Suppressor macrophage treated with lipopolysaccharide for 1 hour (primary cell): Measurements from ENCODE around the gene FARS2.
"Not testable (repeated sequence)": the region's sequence is repeated elsewhere in the genome, so short reads cannot be mapped to it uniquely, and the experiment has no call there.

Experiments
- DNase-seq, 3 donors: peaks; one replicate each; pipeline ENCODE4 v3.0.0-alpha.2; 2020 to 2022

FARS2 gene

DNA sequence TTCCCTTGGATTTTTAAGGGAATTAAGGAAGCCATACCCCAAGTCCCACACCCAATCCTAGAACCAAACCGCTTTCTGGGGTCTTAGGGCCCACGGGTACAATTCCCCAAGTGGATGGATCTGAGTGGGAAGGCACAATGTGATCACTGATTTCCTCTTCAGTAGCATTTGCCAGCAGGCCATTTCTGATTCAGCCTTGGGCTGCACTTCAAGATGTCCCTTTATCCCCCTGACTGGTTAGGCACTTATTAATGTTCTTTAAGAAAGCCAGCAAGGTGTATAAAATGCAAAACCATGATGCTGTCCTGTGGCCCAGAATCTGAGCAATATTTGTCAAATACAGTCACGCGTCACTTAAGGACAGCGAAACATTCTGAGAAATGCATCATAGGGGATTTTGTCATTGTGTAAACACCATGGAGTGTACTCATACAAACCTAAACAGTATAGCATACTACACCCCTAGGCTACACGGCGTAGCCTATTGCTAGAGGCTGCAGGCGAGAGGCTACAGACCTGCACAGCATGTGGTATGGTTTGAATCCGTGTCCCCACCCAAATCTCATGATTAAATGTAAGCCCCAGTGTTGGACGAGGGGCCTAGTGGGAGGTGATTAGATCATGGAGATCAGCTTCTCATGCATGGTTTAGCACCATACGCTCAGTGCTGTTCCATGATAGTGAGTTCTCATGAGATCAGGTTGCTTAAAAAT is 511.3 kb downstream of the FARS2 start:
- no peak for DNase-seq

DNA sequence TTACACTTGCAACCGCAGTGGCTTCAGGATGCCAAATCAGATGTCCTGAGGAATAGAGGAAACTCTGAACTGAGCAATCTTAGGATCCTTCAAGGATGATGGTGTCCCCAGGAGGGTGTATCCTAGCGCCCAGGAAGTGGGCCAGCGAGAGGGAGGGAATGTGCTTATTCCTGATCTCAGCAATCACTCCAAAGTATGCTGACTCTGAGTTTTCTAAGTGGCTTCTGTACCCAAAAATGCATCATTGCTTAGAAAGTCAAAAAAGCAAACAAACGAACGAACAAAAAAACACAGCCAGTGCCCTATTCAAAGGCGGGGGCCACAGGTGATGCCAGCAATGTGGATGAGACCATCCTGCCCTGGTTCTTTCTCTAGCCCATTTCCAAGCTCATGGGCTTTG is 514.8 kb downstream of the FARS2 start:
- DNase-seq, result no peak

DNA sequence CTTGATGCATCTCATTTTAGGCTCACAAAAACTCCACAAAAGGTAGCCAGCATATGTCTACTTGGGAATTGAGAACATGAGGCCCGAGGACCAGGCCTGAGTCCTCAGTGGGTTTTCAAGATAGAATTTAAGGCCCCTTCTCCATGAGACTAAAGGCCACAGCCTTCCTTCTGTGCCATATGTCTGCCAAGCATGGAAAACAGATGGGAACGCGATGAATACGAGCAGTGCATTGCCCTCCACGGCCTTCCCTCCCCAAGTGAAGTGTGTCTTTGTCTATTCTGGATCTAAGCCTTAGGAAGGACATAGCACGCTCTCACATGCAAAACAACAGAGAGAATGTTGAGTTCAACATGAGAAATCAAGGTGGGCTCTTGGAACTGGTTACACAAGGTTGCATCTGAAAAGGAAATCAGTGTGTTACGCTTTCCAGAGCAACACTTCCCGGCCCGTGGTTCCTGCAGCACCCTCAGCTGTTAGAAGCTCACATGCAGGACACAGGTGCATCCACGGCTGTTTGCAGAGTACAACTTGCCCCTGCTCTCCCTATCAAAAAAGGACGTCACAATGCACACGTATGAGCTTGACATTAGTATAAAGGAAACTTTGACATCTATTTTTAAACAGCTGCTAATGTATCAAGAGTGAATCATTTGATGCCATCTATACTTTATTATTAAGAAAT is 515.5 kb downstream of the FARS2 start:
- no peak for DNase-seq

DNA sequence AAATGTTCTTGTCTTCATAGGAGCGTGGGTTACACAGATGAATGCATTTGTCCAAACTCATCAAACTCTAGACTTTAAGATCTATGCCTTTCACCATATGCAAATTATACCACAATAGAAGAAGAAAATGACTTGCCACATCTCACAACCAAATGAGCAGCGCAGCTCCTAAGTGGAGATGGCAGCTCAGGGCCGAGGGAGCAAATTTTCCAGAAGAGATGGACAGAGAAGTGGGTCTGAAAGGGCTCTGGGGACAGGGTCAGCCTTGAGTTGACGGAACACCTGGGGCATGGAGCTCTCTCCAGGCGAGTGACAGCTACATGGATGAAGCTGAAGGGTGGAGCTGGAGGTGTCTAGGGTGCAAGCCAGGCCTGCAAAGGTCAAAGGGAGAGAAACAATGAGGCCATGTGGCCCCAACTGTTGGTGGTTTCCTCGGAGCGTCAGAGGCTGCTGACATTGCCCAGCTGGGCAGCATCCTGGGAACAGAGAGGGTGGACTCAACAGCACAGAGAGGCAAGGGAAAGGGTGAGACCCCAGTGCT is 517.1 kb downstream of the FARS2 start:
- no peak for DNase-seq

DNA sequence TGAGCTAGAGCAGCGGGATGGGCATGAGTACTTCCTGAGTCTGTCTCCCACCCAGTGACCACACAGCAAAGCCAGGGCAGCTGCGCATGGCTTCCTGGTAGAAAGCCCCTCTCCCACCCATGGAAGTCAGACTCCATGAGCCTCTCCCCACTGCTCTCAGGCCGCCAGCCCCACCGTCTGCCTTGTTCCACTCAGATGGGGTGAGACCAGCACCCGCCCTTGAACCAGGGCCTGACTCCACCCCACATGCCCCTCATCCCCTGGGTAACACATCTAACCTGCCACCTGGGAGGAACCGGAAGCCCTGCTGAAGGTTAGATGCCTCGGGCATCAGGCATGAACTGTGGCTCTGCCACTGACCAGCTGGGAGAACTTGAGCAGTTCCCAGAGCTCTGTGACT is 517.6 kb downstream of the FARS2 start:
- no peak for DNase-seq

DNA sequence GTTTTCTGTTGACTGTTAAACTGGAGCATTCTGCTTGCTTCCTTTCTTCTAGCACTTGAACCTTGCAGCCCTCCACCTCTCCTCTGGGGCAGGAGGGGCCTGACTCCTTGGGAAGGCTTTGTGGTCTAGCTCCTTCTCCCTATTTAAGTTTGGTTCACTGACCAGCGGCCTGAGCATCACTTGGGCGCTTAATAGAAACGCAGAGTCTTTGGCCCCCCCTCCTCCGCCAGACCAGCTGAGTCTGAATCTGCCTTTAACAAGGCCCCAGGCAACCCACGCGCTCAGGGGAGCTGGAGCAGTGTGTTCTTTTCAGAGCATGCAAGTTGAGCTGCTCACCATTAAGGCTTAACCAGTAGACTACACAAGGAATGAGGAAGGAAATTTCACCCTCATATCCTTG is 519.7 kb downstream of the FARS2 start:
- DNase-seq, result no peak

DNA sequence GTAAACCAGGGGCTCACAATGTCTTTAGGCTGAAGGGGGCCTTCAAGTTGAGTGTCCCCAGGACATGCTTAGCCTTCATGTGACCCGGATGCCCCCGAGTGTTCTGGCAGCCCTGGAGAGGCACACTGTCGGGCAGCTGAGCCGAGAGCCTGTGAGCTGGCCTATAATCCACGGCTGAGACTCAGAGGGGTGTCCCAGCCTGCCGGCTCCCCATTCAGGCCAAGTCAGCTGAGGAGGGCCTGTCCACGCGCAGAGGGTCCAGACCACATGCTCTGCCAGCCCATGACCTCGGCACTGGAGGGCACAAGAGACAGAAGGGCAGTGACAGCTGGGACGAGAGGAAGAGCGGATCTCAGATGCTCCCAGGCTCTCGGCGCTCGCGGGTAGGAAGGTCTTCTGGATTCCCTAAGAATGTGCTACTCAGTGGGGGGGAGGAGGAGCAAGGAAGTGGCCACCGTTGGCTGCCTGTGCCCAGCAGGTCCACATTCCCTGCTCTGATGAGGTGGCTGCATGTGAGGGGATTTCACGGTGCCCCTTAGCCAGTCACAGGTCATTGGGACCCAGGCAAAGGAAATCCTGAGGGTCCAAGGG is 520.7 kb downstream of the FARS2 start:
- DNase-seq, result no peak

DNA sequence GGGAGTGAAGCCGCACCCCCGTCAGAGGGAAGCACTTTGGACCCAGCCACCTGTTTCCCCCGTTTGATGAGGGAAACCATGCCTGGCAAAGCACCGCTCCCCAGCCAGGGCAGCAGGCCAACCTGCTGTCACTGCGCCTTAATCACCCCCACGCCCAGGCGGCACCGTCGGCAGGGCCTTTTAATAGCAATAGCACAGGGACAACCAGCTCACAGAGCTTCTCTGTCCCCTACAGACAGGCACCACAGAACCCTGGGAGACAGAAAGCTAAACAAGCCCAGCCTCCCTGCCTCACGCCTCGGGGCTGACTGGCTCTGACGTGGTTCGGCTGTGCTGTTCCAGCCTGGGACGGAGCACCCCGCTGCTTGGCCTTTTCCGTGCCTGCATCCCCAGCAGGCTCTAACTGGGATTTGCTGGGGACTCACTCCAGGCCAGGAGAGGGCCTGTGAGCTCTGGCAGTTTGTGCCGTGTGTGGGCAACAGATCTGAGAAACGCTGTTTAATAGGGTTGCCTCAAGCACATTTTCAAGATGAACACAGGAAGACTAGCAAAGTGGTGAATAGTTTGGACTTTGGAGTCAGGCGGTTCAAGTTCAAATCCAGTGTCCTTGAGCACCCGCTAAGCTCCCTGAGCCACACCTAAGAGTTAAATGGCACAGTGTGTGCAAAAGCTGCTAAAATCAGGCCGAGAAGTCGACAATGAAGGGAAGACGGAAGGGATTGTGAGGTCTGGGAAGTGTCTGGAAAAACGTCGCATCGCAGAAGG is 521.7 kb downstream of the FARS2 start:
- DNase-seq, result no peak

DNA sequence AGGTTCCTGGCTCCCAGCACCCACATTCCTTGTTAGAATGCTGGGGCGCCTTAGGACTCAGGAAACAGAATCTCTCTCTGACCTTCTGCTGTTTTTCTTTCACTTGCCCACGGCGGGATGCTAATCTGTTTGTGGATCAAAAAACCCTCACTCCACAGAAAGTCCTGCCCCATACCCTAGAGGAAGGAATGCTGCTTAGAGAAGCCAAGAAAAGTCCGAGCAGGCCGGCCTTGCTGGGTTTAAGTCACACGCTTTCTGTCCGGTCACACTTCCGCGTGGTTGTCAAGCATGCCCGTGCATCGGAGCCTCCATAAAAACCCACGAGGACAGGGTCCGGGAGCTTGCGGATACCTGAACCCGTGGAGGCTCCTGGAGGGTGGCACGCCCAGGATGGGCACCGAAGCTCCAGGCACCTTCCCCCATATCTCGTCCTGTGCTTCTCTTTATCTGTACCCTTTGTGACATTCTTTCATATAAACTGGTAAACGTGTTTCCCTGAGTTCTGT is 522.3 kb downstream of the FARS2 start:
- no peak for DNase-seq

DNA sequence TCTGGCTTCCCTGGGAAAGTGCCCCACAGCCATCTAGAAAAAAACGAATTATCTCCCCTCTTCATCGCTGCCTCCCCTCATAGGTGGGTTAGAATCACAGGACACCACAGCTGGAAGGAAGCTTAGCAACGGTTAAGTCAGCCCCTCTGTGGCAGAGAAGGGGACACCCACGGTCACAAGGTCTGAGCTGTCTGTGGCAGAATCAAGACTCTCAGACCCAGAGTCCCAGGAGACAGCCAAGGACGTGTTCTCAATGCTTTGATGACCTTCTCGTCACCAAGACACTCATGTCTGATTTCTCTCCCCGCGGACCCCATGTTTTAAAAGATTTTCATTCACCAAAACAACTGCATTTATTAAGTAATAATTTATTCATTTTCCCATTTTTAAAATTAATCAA is 523.9 kb downstream of the FARS2 start:
- no peak for DNase-seq

DNA sequence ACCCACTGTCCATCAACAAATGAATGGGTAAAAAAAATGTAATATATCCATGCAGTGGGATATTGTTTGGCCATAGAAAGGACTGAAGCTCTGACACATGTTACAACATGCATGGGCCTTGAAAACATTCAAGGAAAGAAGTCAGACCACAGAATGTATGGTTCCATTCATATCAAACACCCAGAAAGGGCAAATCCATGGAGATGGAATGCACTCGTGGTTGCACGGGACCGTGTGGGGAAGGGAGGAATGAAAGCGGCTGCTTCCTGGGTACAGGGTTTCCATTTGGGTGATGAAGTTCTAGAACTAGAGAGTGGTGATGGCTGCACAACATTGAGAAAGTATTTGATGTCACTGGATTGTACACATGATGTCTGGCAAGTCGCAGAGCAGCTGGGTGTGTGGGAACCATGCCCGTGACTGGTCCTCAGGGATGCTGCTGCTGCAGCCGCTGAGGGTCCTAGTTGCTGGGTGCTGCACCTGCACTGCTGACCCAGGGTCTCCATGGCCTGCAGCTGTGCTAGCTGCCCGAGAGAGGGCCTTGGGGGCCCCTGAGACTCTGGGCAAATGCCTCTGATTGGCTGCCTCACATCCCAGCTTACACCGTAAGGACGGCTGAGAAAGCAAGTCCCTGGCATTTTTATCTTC is 525.1 kb downstream of the FARS2 start:
- no peak for DNase-seq

DNA sequence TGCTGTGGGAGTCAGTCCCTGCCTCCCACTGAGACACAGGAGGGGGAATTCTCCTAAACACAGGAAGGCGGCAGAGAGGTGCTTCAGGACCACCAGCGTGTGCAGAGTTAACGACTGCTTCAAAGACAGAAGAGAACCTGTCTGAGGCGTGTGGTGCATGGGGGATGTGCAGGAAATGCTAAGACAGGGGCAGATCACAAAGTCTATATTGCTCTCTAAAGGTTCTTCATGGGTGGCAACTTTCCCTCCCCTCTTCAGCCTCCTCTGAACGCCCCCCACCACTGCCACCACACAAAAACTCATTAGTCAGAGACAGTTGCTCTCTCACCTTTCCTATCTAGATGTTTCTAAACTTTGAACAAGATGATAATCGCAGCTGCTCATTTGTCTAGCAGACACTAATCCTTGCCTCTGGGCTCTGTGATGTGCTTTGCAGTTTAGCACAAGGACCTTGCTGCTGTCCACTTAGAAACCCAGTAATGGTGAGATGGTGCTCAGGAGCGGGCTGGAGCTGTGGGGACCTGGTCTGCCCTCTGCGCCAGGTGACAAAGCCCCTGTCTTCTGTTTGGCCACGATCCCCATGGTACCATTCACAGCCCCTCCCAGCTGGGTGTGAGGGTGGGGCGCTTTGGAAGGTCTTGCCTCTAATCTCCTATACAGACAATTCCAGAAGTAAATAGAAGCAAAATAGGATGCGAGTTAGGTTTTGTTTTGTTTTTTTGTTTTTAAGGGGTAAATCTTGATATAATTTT is 525.8 kb downstream of the FARS2 start:
- no peak for DNase-seq

DNA sequence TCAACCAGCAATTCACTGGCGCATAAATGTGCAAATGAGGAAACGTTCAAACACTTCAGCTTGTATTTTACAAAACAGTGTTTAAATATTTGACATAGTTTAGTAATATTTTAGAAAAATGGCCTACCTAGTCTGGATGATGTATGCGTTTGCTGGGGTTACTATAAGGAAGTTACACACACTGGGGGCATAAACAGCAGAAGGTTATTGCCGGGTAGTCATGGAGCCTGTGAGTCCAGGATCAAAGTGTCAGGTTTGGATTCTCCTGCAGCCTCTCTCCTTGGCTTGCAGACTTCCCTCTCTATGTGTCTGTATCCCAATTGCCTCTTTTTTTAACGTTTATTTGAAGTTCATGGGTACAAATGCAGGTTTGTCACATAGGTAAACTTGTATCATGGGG is 528.1 kb downstream of the FARS2 start:
- DNase-seq, result not testable (repeated sequence)

DNA sequence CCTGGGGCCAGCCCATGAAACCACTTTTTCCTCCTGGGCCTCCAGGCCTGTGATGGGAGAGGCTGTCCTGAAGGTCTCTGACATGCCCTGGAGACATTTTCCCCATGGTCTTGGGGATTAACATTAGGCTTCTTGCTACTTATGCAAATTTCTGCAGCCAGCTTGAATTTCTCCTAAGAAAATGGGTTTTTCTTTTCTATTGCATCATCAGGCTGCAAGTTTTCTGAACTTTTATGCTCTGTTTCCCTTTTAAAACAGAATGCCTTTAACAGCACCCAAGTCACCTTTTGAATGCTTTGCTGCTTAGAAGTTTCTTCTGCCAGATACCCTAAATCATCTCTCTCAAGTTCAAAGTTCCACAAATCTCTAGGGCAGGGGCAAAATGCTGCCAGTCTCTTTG is 535.2 kb downstream of the FARS2 start:
- DNase-seq, result not testable (repeated sequence)

DNA sequence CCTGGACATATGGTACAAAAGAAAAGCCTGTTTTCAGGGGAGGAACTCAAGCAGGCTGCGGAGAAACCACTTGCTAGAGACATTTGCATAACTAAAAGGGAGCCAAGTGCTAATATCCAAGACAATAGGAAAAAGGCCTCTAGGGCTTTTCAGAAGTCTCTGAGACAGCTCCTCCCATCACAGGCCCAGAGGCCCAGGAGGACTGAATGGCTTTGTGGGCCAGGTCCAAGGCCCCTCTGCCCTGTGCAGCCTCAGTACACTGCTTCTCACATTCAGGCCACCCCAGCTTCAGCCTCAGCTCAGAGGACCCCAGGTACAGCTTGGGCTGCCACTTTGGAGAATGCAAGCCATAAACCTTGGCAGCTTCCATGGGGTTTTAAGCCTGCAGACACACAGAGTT is 545.1 kb downstream of the FARS2 start:
- DNase-seq, result not testable (repeated sequence)

DNA sequence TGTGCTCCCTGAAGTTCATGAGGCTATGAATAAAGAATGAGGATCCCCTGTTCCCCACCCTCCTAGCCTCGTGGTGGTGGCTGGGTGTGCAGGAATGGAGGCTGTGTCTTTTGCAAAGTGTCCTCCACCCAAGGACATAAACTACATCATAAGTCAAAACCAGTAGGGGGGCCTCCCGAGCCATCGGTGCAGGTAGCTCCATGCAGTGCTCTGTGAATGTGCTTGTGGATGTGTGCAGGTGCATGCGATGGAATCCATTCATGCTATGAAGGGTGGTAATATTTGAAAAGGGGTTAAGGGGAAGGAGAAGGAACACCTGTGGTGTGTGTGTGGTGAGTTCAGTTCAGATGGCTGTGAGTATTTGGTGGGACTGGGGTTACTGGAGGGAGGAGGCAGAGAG is 548.1 kb downstream of the FARS2 start:
- DNase-seq, result no peak

DNA sequence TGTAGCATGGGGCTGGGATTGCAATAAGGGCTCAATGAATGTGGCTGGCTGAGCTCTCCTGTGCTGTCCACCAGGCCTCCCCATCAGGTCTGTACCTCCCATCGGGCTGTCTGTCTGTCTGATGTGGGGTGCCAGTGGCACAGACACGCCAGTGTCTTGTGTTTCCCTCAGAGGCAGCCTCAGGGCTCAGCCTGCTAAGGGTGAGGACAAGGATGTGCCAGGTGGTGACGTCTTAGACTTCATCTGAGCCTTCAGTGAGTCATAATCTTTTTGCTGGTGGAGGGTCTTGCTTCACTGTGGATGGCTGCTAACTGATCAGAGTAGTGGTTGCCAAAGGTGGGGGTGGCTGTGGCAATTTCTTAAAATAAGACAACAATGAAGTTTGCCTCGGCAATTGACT is 550.7 kb downstream of the FARS2 start:
- DNase-seq, result no peak

DNA sequence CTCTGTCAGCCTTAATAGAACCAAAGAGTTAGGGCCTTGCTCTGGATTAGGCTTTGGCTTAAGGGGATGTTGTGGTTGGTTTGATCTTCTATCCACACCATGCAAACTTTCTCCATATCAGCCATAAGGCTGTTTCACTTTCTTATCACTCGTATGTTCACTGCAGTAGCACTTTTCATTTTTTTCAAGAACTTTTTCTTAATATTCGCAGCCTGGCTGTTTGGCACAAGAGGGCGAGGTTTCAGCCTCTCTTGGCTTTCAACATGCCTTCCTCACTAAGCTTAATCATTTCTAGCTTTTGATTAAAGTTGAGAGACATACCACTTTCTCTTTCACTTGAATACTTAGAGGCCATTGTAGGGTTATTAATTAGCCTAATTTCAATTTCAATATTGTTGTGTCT is 552.3 kb downstream of the FARS2 start:
- no peak for DNase-seq

DNA sequence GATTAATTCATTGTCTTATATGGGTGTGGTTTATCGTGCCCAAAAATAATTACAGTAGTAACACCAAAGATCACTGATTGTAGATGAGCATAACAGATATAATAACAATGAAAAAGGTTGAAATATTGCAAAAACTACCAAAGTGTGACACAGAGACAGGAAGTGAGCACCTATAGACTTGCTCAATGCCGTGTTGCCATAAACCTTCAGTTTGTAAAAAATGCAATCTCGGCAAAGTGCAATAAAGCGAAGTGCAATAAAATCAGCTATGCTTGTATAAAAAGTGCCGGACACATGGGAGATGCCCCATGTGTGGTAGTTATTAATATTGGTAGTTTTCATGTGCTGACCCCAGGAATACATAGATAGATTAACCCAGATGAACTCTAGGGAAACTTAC is 552.8 kb downstream of the FARS2 start:
- DNase-seq, result no peak

DNA sequence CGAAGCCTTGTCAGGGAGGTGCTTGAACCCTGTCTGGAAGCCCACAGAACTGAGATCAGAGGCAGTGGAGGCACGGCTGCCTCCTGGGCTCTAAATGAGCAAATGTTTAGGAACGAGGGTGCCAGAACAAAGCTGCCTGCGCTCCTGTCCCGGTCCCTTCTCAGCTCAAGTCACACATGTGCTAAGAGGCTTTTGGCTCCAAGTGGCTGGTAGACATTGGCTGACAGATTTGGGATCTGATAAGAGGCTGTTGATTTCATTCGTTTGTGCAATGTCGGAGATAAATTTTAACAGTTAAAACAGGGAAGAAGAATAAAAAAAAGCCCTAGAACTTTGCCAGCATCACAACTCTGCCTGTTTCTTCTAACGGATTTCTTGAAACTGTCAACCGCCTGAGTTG is 553.6 kb downstream of the FARS2 start:
- no peak for DNase-seq

DNA sequence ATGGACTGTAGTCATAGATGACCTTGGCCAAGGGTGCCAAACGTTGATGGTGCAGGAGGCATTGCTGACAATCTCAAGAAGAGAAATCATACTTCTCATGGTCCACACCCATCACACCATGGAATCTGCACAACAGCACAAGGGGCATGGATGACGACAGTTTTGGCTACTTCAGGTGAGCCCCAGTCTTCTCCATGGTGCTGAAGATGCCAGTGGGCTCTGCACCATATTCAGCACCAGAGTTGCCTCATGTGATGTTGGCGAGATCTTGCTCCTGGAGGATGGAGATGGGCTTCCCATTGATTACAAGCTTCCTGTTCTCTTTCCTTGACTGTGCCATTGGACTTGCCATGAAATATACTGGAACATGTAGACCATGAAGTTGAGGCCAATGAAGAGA is 556.6 kb downstream of the FARS2 start:
- no peak for DNase-seq

DNA sequence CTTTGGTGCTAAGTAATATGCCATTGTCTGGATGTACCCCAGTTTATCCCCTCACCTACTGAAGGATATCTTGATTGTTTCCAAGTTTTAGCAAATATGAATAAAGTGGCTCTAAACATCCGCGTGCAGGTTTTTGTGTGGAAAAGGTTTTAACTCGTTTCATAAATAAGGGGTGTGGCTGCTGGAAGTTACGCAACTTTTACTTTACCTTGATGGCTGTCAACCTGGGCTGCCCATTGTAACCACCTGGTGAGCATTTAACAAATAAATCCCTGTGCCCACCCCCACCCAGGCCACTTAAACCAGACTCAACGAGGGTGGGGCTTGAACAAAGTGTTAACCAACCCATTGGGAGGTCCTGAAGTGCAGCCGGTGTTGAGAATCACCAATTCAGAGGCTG is 557.6 kb downstream of the FARS2 start:
- DNase-seq, result no peak
